ENCODE results near the gene PGM5.
"Not testable (repeated sequence)": the region's sequence is repeated elsewhere in the genome, so short reads cannot be mapped to it uniquely, and the experiment has no call there.

The PGM5 gene

GRCh38 chr9:68404421-68405185, 48.2 kb downstream of the PGM5 start:
- intact Hi-C loops (cut with micrococcal nuclease); H3K4me1 Mint-ChIP-seq (ENCODE audit: low read depth); H3K9me3 Mint-ChIP-seq; H3K4me3 Mint-ChIP-seq; H3K27me3 Mint-ChIP-seq; H3K27ac Mint-ChIP-seq; H3K36me3 Mint-ChIP-seq (ENCODE audit: low read depth): not testable (repeated sequence)

GRCh38 chr9:68411865-68412264, 55.5 kb downstream of the PGM5 start:
- H3K4me3 Mint-ChIP-seq; H3K9me3 Mint-ChIP-seq; H3K27me3 Mint-ChIP-seq; H3K36me3 Mint-ChIP-seq (ENCODE audit: low read depth); H3K27ac Mint-ChIP-seq; intact Hi-C loops (cut with micrococcal nuclease); H3K4me1 Mint-ChIP-seq (ENCODE audit: low read depth): not testable (repeated sequence)

GRCh38 chr9:68412754-68413153, 56.3 kb downstream of the PGM5 start:
- not testable (repeated sequence) for H3K9me3 Mint-ChIP-seq; H3K4me1 Mint-ChIP-seq (ENCODE audit: low read depth)

GRCh38 chr9:68415065-68415464, 58.7 kb downstream of the PGM5 start:
- intact Hi-C loops (cut with micrococcal nuclease); H3K9me3 Mint-ChIP-seq; H3K27me3 Mint-ChIP-seq; H3K4me1 Mint-ChIP-seq (ENCODE audit: low read depth); H3K4me3 Mint-ChIP-seq; H3K27ac Mint-ChIP-seq; H3K36me3 Mint-ChIP-seq (ENCODE audit: low read depth): not testable (repeated sequence)

More at GRCh38 chr9:68412754-68413153, 56.3 kb downstream of the PGM5 start:
- H3K27me3 Mint-ChIP-seq; H3K27ac Mint-ChIP-seq; H3K4me3 Mint-ChIP-seq; intact Hi-C loops (cut with micrococcal nuclease); H3K36me3 Mint-ChIP-seq (ENCODE audit: low read depth): not testable (repeated sequence)

DNA sequence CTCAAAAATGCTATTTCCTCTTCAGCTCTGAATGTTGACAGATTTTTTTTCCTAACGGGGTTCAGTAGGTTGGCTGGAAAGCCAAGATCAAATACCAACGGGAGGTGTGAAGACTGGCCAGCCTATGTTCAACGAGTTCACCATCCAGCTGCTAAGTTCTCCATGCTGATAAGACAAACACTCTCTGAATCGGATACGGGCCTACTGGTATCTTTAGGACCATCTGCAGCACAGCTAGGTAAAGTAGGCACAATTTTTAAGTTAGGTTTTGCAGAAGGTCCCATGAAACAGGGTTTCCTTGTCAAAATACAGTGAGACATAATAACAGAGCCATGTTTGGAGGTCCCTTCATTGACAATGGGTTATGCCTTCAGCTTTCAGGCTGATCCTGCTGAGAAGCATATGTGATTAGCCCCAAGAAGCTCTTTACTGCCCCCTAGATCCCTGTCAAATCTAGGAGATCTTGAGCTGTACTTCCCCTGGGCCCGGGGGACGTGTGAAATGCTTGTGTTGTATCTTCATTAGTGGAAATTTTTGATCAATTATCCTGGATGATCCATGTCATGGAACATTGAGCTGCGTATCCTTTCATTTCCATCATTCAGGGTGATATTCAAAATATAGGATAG, 60.6 kb downstream of the PGM5 start:
- H3K36me3 Mint-ChIP-seq (ENCODE audit: low read depth), result no peaks in the 10 kb centered on the region
- no peaks in the 10 kb centered on the region for H3K4me1 Mint-ChIP-seq (ENCODE audit: low read depth)
- H3K4me3 Mint-ChIP-seq, result no peak overlapping the region
- H3K27me3 Mint-ChIP-seq, result peaks cover 2% of the 10 kb centered on the region
- H3K9me3 Mint-ChIP-seq, result no peaks in the 10 kb centered on the region
- intact Hi-C loops (cut with micrococcal nuclease), result no loop called here
- no peak overlapping the region for H3K27ac Mint-ChIP-seq

DNA sequence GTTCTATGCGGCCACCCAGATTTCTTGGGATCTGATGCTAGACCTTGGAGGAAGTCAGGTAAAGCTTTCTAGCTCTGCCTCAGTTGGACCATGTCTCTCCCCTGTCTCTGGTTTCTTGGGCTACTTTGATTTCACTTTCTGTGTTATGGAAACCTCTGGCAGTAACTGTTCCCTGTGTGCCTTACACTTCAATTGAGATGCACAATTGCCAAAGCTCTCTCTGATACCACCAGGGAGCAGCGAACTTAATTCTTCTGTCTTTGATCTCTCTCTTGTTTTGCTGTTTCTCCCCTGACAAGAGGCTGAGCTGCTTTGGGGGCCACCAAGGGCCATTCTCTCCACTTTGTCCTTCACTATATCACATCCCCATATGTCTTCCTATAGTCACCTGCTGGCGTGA, 61.4 kb downstream of the PGM5 start:
- Mint-ChIP-seq H3K36me3 (ENCODE audit: low read depth) (no peaks in the 10 kb centered on the region), H3K4me3 (no peak overlapping the region), H3K27me3 (peaks cover 2% of the 10 kb centered on the region), H3K9me3 (no peaks in the 10 kb centered on the region), H3K4me1 (ENCODE audit: low read depth) (no peaks in the 10 kb centered on the region), H3K27ac (no peak overlapping the region)
- intact Hi-C loops (cut with micrococcal nuclease), result no loop called here

- peaks cover 3% of the 10 kb centered on the region for H3K9me3 Mint-ChIP-seq
Measured at GRCh38 chr9:68418259-68418845, 61.9 kb downstream of the PGM5 start.

GRCh38 chr9:68419901-68420300, 63.5 kb downstream of the PGM5 start:
- Mint-ChIP-seq H3K4me1 (ENCODE audit: low read depth) (no peaks in the 10 kb centered on the region), H3K27ac (no peak overlapping the region), H3K9me3 (peaks cover 9% of the 10 kb centered on the region), H3K27me3 (peaks cover 4% of the 10 kb centered on the region), H3K4me3 (no peak overlapping the region), H3K36me3 (ENCODE audit: low read depth) (no peaks in the 10 kb centered on the region)
- intact Hi-C loops (cut with micrococcal nuclease), result loop anchor here (10.0 kb wide), 1 partner anchor 145 kb away; no protein-coding TSS in a partner anchor

More at GRCh38 chr9:68418259-68418845, 61.9 kb downstream of the PGM5 start:
- Mint-ChIP-seq H3K4me3 (no peak overlapping the region), H3K4me1 (ENCODE audit: low read depth) (no peaks in the 10 kb centered on the region), H3K36me3 (ENCODE audit: low read depth) (no peaks in the 10 kb centered on the region), H3K27me3 (peaks cover 2% of the 10 kb centered on the region), H3K27ac (no peak overlapping the region)
- intact Hi-C loops (cut with micrococcal nuclease), result no loop called here

GRCh38 chr9:68426755-68427154, 70.3 kb downstream of the PGM5 start:
- peaks cover 9% of the 10 kb centered on the region for H3K9me3 Mint-ChIP-seq
- H3K27ac Mint-ChIP-seq, result no peak overlapping the region
- intact Hi-C loops (cut with micrococcal nuclease), result loop anchor here (10.0 kb wide), 1 partner anchor 138 kb away; no protein-coding TSS in a partner anchor
- peaks cover 4% of the 10 kb centered on the region for H3K27me3 Mint-ChIP-seq
- no peaks in the 10 kb centered on the region for H3K36me3 Mint-ChIP-seq (ENCODE audit: low read depth)
- H3K4me1 Mint-ChIP-seq (ENCODE audit: low read depth), result no peaks in the 10 kb centered on the region
- H3K4me3 Mint-ChIP-seq, result no peak overlapping the region

- Mint-ChIP-seq H3K9me3 (peaks cover 9% of the 10 kb centered on the region), H3K4me1 (ENCODE audit: low read depth) (no peaks in the 10 kb centered on the region), H3K4me3 (no peak overlapping the region), H3K27me3 (peaks cover 4% of the 10 kb centered on the region), H3K27ac (no peak overlapping the region), H3K36me3 (ENCODE audit: low read depth) (no peaks in the 10 kb centered on the region)
- intact Hi-C loops (cut with micrococcal nuclease), result loop anchor here (10.0 kb wide), 1 partner anchor 137 kb away; no protein-coding TSS in a partner anchor
Measured at GRCh38 chr9:68427216-68427977, 71.0 kb downstream of the PGM5 start.

- Mint-ChIP-seq H3K27me3 (peaks cover 4% of the 10 kb centered on the region), H3K4me3 (no peak overlapping the region), H3K9me3 (peaks cover 5% of the 10 kb centered on the region), H3K36me3 (ENCODE audit: low read depth) (no peaks in the 10 kb centered on the region), H3K4me1 (ENCODE audit: low read depth) (no peaks in the 10 kb centered on the region), H3K27ac (no peak overlapping the region)
- intact Hi-C loops (cut with micrococcal nuclease), result loop anchor here (10.0 kb wide), 1 partner anchor 136 kb away; no protein-coding TSS in a partner anchor
Measured at GRCh38 chr9:68428481-68428880, 72.1 kb downstream of the PGM5 start.

- intact Hi-C loops (cut with micrococcal nuclease), result loop anchor here (10.0 kb wide), 1 partner anchor 135 kb away; no protein-coding TSS in a partner anchor
- no peaks in the 10 kb centered on the region for H3K4me1 Mint-ChIP-seq (ENCODE audit: low read depth)
- no peak overlapping the region for H3K4me3 Mint-ChIP-seq
- H3K27me3 Mint-ChIP-seq, result peaks cover 2% of the 10 kb centered on the region
- H3K9me3 Mint-ChIP-seq, result no peaks in the 10 kb centered on the region
- no peaks in the 10 kb centered on the region for H3K36me3 Mint-ChIP-seq (ENCODE audit: low read depth)
- H3K27ac Mint-ChIP-seq, result no peak overlapping the region
Measured at GRCh38 chr9:68429631-68430030, 73.2 kb downstream of the PGM5 start.

DNA sequence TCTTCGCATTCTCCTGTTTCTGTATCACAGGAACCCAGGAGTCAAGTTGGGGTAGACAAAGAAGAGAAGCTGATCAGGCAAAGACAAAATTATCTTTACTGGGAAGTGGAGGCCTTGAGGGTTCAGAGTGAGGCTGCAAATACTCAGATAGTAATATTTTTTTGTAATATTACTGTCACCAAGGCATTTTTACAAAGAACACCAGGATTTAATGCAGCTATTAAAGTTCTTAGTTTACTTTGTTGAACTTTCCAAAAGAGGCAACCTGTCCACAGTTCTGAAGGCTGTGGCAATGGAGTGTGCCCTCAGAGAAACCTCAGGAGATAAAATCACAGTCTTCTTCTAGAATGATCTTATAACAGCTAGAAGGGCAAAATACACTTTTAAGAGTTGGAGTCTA, 74.9 kb downstream of the PGM5 start:
- no peaks in the 10 kb centered on the region for H3K36me3 Mint-ChIP-seq (ENCODE audit: low read depth)
- no peak overlapping the region for H3K27ac Mint-ChIP-seq
- H3K4me1 Mint-ChIP-seq (ENCODE audit: low read depth), result no peaks in the 10 kb centered on the region
- no peak overlapping the region for H3K4me3 Mint-ChIP-seq
- H3K27me3 Mint-ChIP-seq, result no peaks in the 10 kb centered on the region
- no peaks in the 10 kb centered on the region for H3K9me3 Mint-ChIP-seq
- intact Hi-C loops (cut with micrococcal nuclease), result no loop called here
